GM23338 (cell line): ENCODE results near the gene ZCWPW2.

Source experiments
- CREB1 ChIP-seq: fragments of 250-450 bp; sonication (Bioruptor Pico); IDR thresholded peaks from 2 replicates; pipeline ENCODE4 v1.5.0; 2020; ENCODE audit warnings: low read depth, mild to moderate bottlenecking, moderate library complexity
- CTCF ChIP-seq, 2 experiments: fragments of 200-600 bp in 1 of 2; sonication (generic) in 1 of 2; conservative IDR thresholded peaks; 2 replicates each; pipeline versions ENCODE4 v1.5.1 to v1.6.1; 2016 to 2017; ENCODE audit warnings: antibody characterized with exemption in 2 of 2, low read depth in 2 of 2, mild to moderate bottlenecking in 2 of 2, moderate library complexity in 1 of 2
- EZH2 ChIP-seq: fragments of 200-600 bp; sonication (generic); IDR thresholded peaks from one replicate; pipeline ENCODE4 v1.8.0; 2017; ENCODE audit warnings: antibody characterized with exemption, mild to moderate bottlenecking, low read depth; ENCODE audit not compliant: unreplicated experiment
- EZH2phosphoT487 ChIP-seq: fragments of 200-600 bp; sonication (generic); IDR thresholded peaks from one replicate; pipeline ENCODE4 v1.8.1; 2018; ENCODE audit warnings: antibody characterized with exemption; ENCODE audit not compliant: unreplicated experiment
- JUNB ChIP-seq: IDR thresholded peaks from one replicate; pipeline ENCODE4 v1.6.1; 2016; ENCODE audit warnings: antibody characterized with exemption; ENCODE audit not compliant: unreplicated experiment
- POLR2AphosphoS5 ChIP-seq: IDR thresholded peaks from 2 replicates; pipeline ENCODE4 v1.6.1; 2016; ENCODE audit warnings: antibody characterized with exemption, low read depth
- REST ChIP-seq: IDR thresholded peaks from one replicate; pipeline ENCODE4 v1.6.1; 2018; ENCODE audit warnings: antibody characterized with exemption; ENCODE audit not compliant: unreplicated experiment
- STAT1 ChIP-seq: IDR thresholded peaks from one replicate; pipeline ENCODE4 v1.6.1; 2016; ENCODE audit warnings: antibody characterized with exemption; ENCODE audit not compliant: unreplicated experiment
- ZNF331 ChIP-seq: fragments of 250-450 bp; sonication (Bioruptor Pico); IDR thresholded peaks from 2 replicates; pipeline ENCODE4 v1.5.0; 2020; ENCODE audit warnings: low read depth, mild to moderate bottlenecking, moderate library complexity

GRCh38 chr3:28328188-28329151 is 20.1 kb upstream of the ZCWPW2 start:
- TF ChIP-seq CTCF (conservative IDR thresholded peaks at IDR 0.05; ENCODE audit: low read depth in 2 of 2): peak in 1 of 2 experiments; percentile 85; a peak in 3 of 4 replicates
- TF ChIP-seq EZH2phosphoT487: no peak
- TF ChIP-seq EZH2: no peak
- TF ChIP-seq REST: no peak
- TF ChIP-seq POLR2AphosphoS5: no peak
- TF ChIP-seq ZNF331 (CRISPR knock-in tag): no peak
- TF ChIP-seq JUNB: no peak
- TF ChIP-seq STAT1: no peak
- TF ChIP-seq CREB1 (CRISPR knock-in tag): no peak
